GM12878 (cell line): ENCODE measurements around the gene MAP2K4.

Experiments used
- CEBPB ChIP-seq, 2 experiments: fragments of 150-350 bp in 1 of 2; IDR thresholded peaks; 2 replicates each; pipeline ENCODE4 v1.6.1; 2012 to 2014; ENCODE audit warnings: low read depth in 2 of 2, low read length in 2 of 2, borderline replicate concordance in 1 of 2, inconsistent platforms in 1 of 2
- CTCF ChIP-seq, 3 experiments: IDR thresholded peaks in 2 of 3; conservative IDR thresholded peaks in 1 of 3; 2 replicates each; pipeline ENCODE4 v1.5.1; 2011; ENCODE audit warnings: low read depth in 3 of 3, low read length in 3 of 3, mild to moderate bottlenecking in 3 of 3, control low read depth in 2 of 3, moderate library complexity in 2 of 3, inconsistent platforms in 1 of 3, mixed read lengths in 1 of 3; ENCODE audit not compliant: control insufficient read depth in 2 of 3, insufficient read depth in 1 of 3; ENCODE audit errors: extremely low read depth in 1 of 3
- ETV6 ChIP-seq, 2 experiments: fragments of 450-650 bp in 1 of 2; IDR thresholded peaks in 1 of 2; conservative IDR thresholded peaks in 1 of 2; 2 replicates each; pipeline ENCODE4 v1.6.1; 2014; ENCODE audit warnings: antibody characterized with exemption in 1 of 2, borderline replicate concordance in 1 of 2, low read depth in 1 of 2, mild to moderate bottlenecking in 1 of 2, moderate library complexity in 1 of 2
- EZH2 ChIP-seq: IDR thresholded peaks from 2 replicates; pipeline ENCODE4 v1.6.1; 2012; ENCODE audit warnings: low read depth, mild to moderate bottlenecking, control low read depth, inconsistent platforms, low read length, borderline replicate concordance; ENCODE audit not compliant: control insufficient read depth
- POLR2AphosphoS2 ChIP-seq: IDR thresholded peaks from 2 replicates; pipeline ENCODE4 v1.6.1; 2011; ENCODE audit warnings: low read depth, mild to moderate bottlenecking, low read length, improper control_type of control experiment, moderate library complexity
- SP1 ChIP-seq: IDR thresholded peaks from one replicate; pipeline ENCODE4 v1.6.1; 2011; ENCODE audit warnings: low read depth, low read length
- TF ChIP-seq, protein P1 (sequence below): IDR thresholded peaks from 2 replicates; pipeline ENCODE4 v1.6.1; 2012; ENCODE audit warnings: low read depth, low read length, improper control_type of control experiment

GRCh38 chr17:12140685-12141084 is 120.0 kb downstream of the MAP2K4 start:
- TF ChIP-seq CTCF (IDR thresholded peaks at IDR 0.05 in 2 of 3, conservative IDR thresholded peaks at IDR 0.05 in 1 of 3; ENCODE audit: control insufficient read depth in 2 of 3, extremely low read depth in 1 of 3, insufficient read depth in 1 of 3, low read depth in 3 of 3, low read length in 3 of 3) (no peak), SP1 (no peak), ETV6 (conservative IDR thresholded peaks at IDR 0.05 in 1 of 2, IDR thresholded peaks at IDR 0.05 in 1 of 2; ENCODE audit: borderline replicate concordance in 1 of 2, low read depth in 1 of 2) (no peak), CEBPB (IDR thresholded peaks at IDR 0.05; ENCODE audit: borderline replicate concordance in 1 of 2, low read depth in 2 of 2, low read length in 2 of 2) (no peak), POLR2AphosphoS2 (no peak), EZH2 (no peak)
- TF ChIP-seq, protein P1, sequence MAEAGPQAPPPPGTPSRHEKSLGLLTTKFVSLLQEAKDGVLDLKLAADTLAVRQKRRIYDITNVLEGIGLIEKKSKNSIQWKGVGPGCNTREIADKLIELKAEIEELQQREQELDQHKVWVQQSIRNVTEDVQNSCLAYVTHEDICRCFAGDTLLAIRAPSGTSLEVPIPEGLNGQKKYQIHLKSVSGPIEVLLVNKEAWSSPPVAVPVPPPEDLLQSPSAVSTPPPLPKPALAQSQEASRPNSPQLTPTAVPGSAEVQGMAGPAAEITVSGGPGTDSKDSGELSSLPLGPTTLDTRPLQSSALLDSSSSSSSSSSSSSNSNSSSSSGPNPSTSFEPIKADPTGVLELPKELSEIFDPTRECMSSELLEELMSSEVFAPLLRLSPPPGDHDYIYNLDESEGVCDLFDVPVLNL: no peak
